ENCODE measurements around the gene DHRSX. TPM values are rescaled to one million over a fixed set of nuclear protein-coding genes. Genes with fewer than 3 reads are reported as not detected.
"Not testable (repeated sequence)": the region's sequence is repeated elsewhere in the genome, so short reads cannot be mapped to it uniquely, and the experiment has no call there.

DHRSX gene
- total RNA-seq, 1 donor: 11.0 TPM

- Histone ChIP-seq H3K27me3 (ENCODE audit: insufficient read depth, low read length) (no peaks in the 10 kb centered on the region), H3K4me1 (ENCODE audit: insufficient read depth, low read length) (no peaks in the 10 kb centered on the region), H3K9me3 (ENCODE audit: low read depth, low read length) (no peaks in the 10 kb centered on the region), H3K4me3 (ENCODE audit: low read length) (no peak overlapping the region)
These were observed 76.9 kb downstream of the DHRSX start for GRCh38 chrX:2423899-2424298.

- Histone ChIP-seq H3K27me3 (ENCODE audit: insufficient read depth, low read length) (no peaks in the 10 kb centered on the region), H3K4me3 (ENCODE audit: low read length) (no peak overlapping the region), H3K9me3 (ENCODE audit: low read depth, low read length) (no peaks in the 10 kb centered on the region), H3K4me1 (ENCODE audit: insufficient read depth, low read length) (no peaks in the 10 kb centered on the region)
These were observed 77.5 kb downstream of the DHRSX start for GRCh38 chrX:2423282-2423681.

- H3K9me3 ChIP-seq (ENCODE audit: low read depth, low read length): peaks cover 20% of the 10 kb centered on the region
- not testable (repeated sequence) for H3K4me1 ChIP-seq (ENCODE audit: insufficient read depth, low read length)
These were observed 81.4 kb downstream of the DHRSX start for GRCh38 chrX:2419418-2419817.

GRCh38 chrX:2418000-2418399 lies 82.8 kb downstream of the DHRSX start:
- Histone ChIP-seq H3K9me3 (ENCODE audit: low read depth, low read length) (peaks cover 28% of the 10 kb centered on the region), H3K4me3 (ENCODE audit: low read length) (no peak overlapping the region), H3K4me1 (ENCODE audit: insufficient read depth, low read length) (no peaks in the 10 kb centered on the region), H3K27me3 (ENCODE audit: insufficient read depth, low read length) (no peaks in the 10 kb centered on the region)

More at GRCh38 chrX:2419418-2419817, 81.4 kb downstream of the DHRSX start:
- not testable (repeated sequence) for H3K27me3 ChIP-seq (ENCODE audit: insufficient read depth, low read length); H3K4me3 ChIP-seq (ENCODE audit: low read length)

- peaks cover 28% of the 10 kb centered on the region for H3K9me3 ChIP-seq (ENCODE audit: low read depth, low read length)
- H3K4me1 ChIP-seq (ENCODE audit: insufficient read depth, low read length): no peaks in the 10 kb centered on the region
- H3K27me3 ChIP-seq (ENCODE audit: insufficient read depth, low read length): no peaks in the 10 kb centered on the region
- H3K4me3 ChIP-seq (ENCODE audit: low read length): no peak overlapping the region
These were observed 83.7 kb downstream of the DHRSX start for GRCh38 chrX:2416851-2417604.

GRCh38 chrX:2414384-2414783 lies 86.4 kb downstream of the DHRSX start:
- Histone ChIP-seq H3K27me3 (ENCODE audit: insufficient read depth, low read length) (no peaks in the 10 kb centered on the region), H3K4me3 (ENCODE audit: low read length) (no peak overlapping the region), H3K4me1 (ENCODE audit: insufficient read depth, low read length) (no peaks in the 10 kb centered on the region), H3K9me3 (ENCODE audit: low read depth, low read length) (peaks cover 28% of the 10 kb centered on the region)

GRCh38 chrX:2413969-2414368 lies 86.8 kb downstream of the DHRSX start:
- Histone ChIP-seq H3K4me3 (ENCODE audit: low read length) (no peak overlapping the region), H3K9me3 (ENCODE audit: low read depth, low read length) (peaks cover 28% of the 10 kb centered on the region), H3K27me3 (ENCODE audit: insufficient read depth, low read length) (no peaks in the 10 kb centered on the region), H3K4me1 (ENCODE audit: insufficient read depth, low read length) (no peaks in the 10 kb centered on the region)

- Histone ChIP-seq H3K4me3 (ENCODE audit: low read length) (no peak overlapping the region), H3K27me3 (ENCODE audit: insufficient read depth, low read length) (no peaks in the 10 kb centered on the region), H3K4me1 (ENCODE audit: insufficient read depth, low read length) (no peaks in the 10 kb centered on the region), H3K9me3 (ENCODE audit: low read depth, low read length) (peaks cover 26% of the 10 kb centered on the region)
These were observed 88.6 kb downstream of the DHRSX start for GRCh38 chrX:2412131-2412530.

- H3K4me3 ChIP-seq (ENCODE audit: low read length): no peak overlapping the region
These were observed 90.3 kb downstream of the DHRSX start for GRCh38 chrX:2410279-2411020.

GRCh38 chrX:2409796-2410195 lies 91.0 kb downstream of the DHRSX start:
- no peak overlapping the region for H3K4me3 ChIP-seq (ENCODE audit: low read length)
- peaks cover 12% of the 10 kb centered on the region for H3K9me3 ChIP-seq (ENCODE audit: low read depth, low read length)
- no peaks in the 10 kb centered on the region for H3K4me1 ChIP-seq (ENCODE audit: insufficient read depth, low read length)
- H3K27me3 ChIP-seq (ENCODE audit: insufficient read depth, low read length): no peaks in the 10 kb centered on the region

More at GRCh38 chrX:2410279-2411020, 90.3 kb downstream of the DHRSX start:
- Histone ChIP-seq H3K27me3 (ENCODE audit: insufficient read depth, low read length) (no peaks in the 10 kb centered on the region), H3K4me1 (ENCODE audit: insufficient read depth, low read length) (no peaks in the 10 kb centered on the region), H3K9me3 (ENCODE audit: low read depth, low read length) (peaks cover 18% of the 10 kb centered on the region)

GRCh38 chrX:2408856-2409255 lies 91.9 kb downstream of the DHRSX start:
- Histone ChIP-seq H3K4me3 (ENCODE audit: low read length) (no peak overlapping the region), H3K27me3 (ENCODE audit: insufficient read depth, low read length) (no peaks in the 10 kb centered on the region), H3K4me1 (ENCODE audit: insufficient read depth, low read length) (no peaks in the 10 kb centered on the region), H3K9me3 (ENCODE audit: low read depth, low read length) (peaks cover 3% of the 10 kb centered on the region)

GRCh38 chrX:2406891-2407518 lies 93.8 kb downstream of the DHRSX start:
- H3K9me3 ChIP-seq (ENCODE audit: low read depth, low read length): no peaks in the 10 kb centered on the region
- no peaks in the 10 kb centered on the region for H3K27me3 ChIP-seq (ENCODE audit: insufficient read depth, low read length)
- H3K4me3 ChIP-seq (ENCODE audit: low read length): no peak overlapping the region
- H3K4me1 ChIP-seq (ENCODE audit: insufficient read depth, low read length): no peaks in the 10 kb centered on the region

GRCh38 chrX:2404776-2405175 lies 96.0 kb downstream of the DHRSX start:
- Histone ChIP-seq H3K9me3 (ENCODE audit: low read depth, low read length) (no peaks in the 10 kb centered on the region), H3K27me3 (ENCODE audit: insufficient read depth, low read length) (no peaks in the 10 kb centered on the region), H3K4me1 (ENCODE audit: insufficient read depth, low read length) (no peaks in the 10 kb centered on the region), H3K4me3 (ENCODE audit: low read length) (no peak overlapping the region)

GRCh38 chrX:2402361-2402690 lies 98.5 kb downstream of the DHRSX start:
- Histone ChIP-seq H3K4me1 (ENCODE audit: insufficient read depth, low read length) (no peaks in the 10 kb centered on the region), H3K9me3 (ENCODE audit: low read depth, low read length) (no peaks in the 10 kb centered on the region), H3K27me3 (ENCODE audit: insufficient read depth, low read length) (no peaks in the 10 kb centered on the region), H3K4me3 (ENCODE audit: low read length) (no peak overlapping the region)

GRCh38 chrX:2401590-2402360 lies 99.0 kb downstream of the DHRSX start:
- no peaks in the 10 kb centered on the region for H3K4me1 ChIP-seq (ENCODE audit: insufficient read depth, low read length)
- no peaks in the 10 kb centered on the region for H3K27me3 ChIP-seq (ENCODE audit: insufficient read depth, low read length)
- no peaks in the 10 kb centered on the region for H3K9me3 ChIP-seq (ENCODE audit: low read depth, low read length)
- no peak overlapping the region for H3K4me3 ChIP-seq (ENCODE audit: low read length)

Measured in mononuclear cell (primary cell).